Body of pancreas (tissue), 4 donors: ENCODE data around the gene NRIP1.

Source experiments
- CTCF ChIP-seq, 7 experiments: fragments of 450-650 bp in 4 of 7; fragments of 200-600 bp in 3 of 7; sonication (generic) in 3 of 7; IDR thresholded peaks; one replicate each; pipeline ENCODE4 v1.5.1; 2016 to 2019; ENCODE audit warnings: antibody characterized with exemption in 7 of 7
- POLR2A ChIP-seq, 3 donors: fragments of 450-650 bp; IDR thresholded peaks; one replicate each; pipeline ENCODE4 v1.6.1; 2016; ENCODE audit warnings: antibody characterized with exemption in 3 of 3, mild to moderate bottlenecking in 2 of 3

GRCh38 chr21:15092745-15093144 lies 27.9 kb upstream of the NRIP1 start:
- no peak for TF ChIP-seq CTCF (IDR thresholded peaks at IDR 0.05)
- TF ChIP-seq POLR2A (IDR thresholded peaks at IDR 0.05), result no peak
